ENCODE data around the gene ZNF397. TPM values are rescaled to one million over a fixed set of nuclear protein-coding genes. Genes with fewer than 3 reads are reported as not detected.

Gene ZNF397
- 27.6 and 30.3 TPM in 2 replicates for total RNA-seq
- long read RNA-seq, full-length matches to known transcripts, result 28 of 45 reads
- long read RNA-seq, partial matches to known transcripts, result 0 of 45 reads
- long read RNA-seq, other reads (novel, unspliced or antisense), result 17 of 45 reads

- Mint-ChIP-seq H3K4me3 (peak within 1 kb of the TSS; percentile 99), H3K4me1 (peaks cover 4% of the 10 kb centered on the region)
- no peak for TF ChIP-seq CTCF (conservative IDR thresholded peaks at IDR 0.05)
Observed at GRCh38 chr18:35240664-35241447, at the start of gene ZNF397. Gene ZNF397, plus strand, starts transcription at chr18:35241034. Its CDS starts 1,437 bp downstream, at chr18:35242471.

GRCh38 chr18:35191698-35192025 lies 49.2 kb upstream of the ZNF397 start:
- DNase-seq (ENCODE audit: low read depth, low spot score), result no peak
- no peak for TF ChIP-seq CTCF (conservative IDR thresholded peaks at IDR 0.05)
- no peaks in the 10 kb centered on the region for H3K27me3 Mint-ChIP-seq (ENCODE audit: low read depth)
- H3K9me3 Mint-ChIP-seq, result no peaks in the 10 kb centered on the region
- H3K4me1 Mint-ChIP-seq, result peaks cover 46% of the 10 kb centered on the region
- H3K27ac Mint-ChIP-seq (ENCODE audit: unreplicated experiment), result no peak overlapping the region
- no peak overlapping the region for H3K4me3 Mint-ChIP-seq
- H3K36me3 Mint-ChIP-seq (ENCODE audit: low read depth), result no peaks in the 10 kb centered on the region

More at GRCh38 chr18:35240664-35241447, at the start of gene ZNF397:
- Mint-ChIP-seq H3K27me3 (ENCODE audit: low read depth) (no peaks in the 10 kb centered on the region), H3K9me3 (peaks cover 11% of the 10 kb centered on the region), H3K36me3 (ENCODE audit: low read depth) (peaks cover 34% of the 10 kb centered on the region), H3K27ac (ENCODE audit: unreplicated experiment) (peak within 1 kb of the TSS; percentile 100)
- DNase-seq (ENCODE audit: low read depth, low spot score), result peak; percentile 95

GRCh38 chr18:35192415-35192814 lies 48.4 kb upstream of the ZNF397 start:
- H3K9me3 Mint-ChIP-seq, result no peaks in the 10 kb centered on the region
- TF ChIP-seq CTCF (conservative IDR thresholded peaks at IDR 0.05), result no peak
- H3K36me3 Mint-ChIP-seq (ENCODE audit: low read depth), result no peaks in the 10 kb centered on the region
- no peak for DNase-seq (ENCODE audit: low read depth, low spot score)
- no peak overlapping the region for H3K27ac Mint-ChIP-seq (ENCODE audit: unreplicated experiment)
- no peak overlapping the region for H3K4me3 Mint-ChIP-seq
- no peaks in the 10 kb centered on the region for H3K27me3 Mint-ChIP-seq (ENCODE audit: low read depth)
- peaks cover 46% of the 10 kb centered on the region for H3K4me1 Mint-ChIP-seq

- peaks cover 46% of the 10 kb centered on the region for H3K4me1 Mint-ChIP-seq
Observed at GRCh38 chr18:35193316-35193715, 47.5 kb upstream of the ZNF397 start.

GRCh38 chr18:35197296-35197695 lies 43.5 kb upstream of the ZNF397 start:
- no peaks in the 10 kb centered on the region for H3K9me3 Mint-ChIP-seq
- H3K27me3 Mint-ChIP-seq (ENCODE audit: low read depth), result no peaks in the 10 kb centered on the region
- H3K4me1 Mint-ChIP-seq, result peaks cover 13% of the 10 kb centered on the region
- no peak overlapping the region for H3K27ac Mint-ChIP-seq (ENCODE audit: unreplicated experiment)
- no peak for DNase-seq (ENCODE audit: low read depth, low spot score)
- no peak overlapping the region for H3K4me3 Mint-ChIP-seq
- no peaks in the 10 kb centered on the region for H3K36me3 Mint-ChIP-seq (ENCODE audit: low read depth)
- TF ChIP-seq CTCF (conservative IDR thresholded peaks at IDR 0.05), result no peak

More at GRCh38 chr18:35193316-35193715, 47.5 kb upstream of the ZNF397 start:
- Mint-ChIP-seq H3K9me3 (no peaks in the 10 kb centered on the region), H3K4me3 (no peak overlapping the region), H3K27me3 (ENCODE audit: low read depth) (no peaks in the 10 kb centered on the region), H3K27ac (ENCODE audit: unreplicated experiment) (no peak overlapping the region), H3K36me3 (ENCODE audit: low read depth) (no peaks in the 10 kb centered on the region)
- no peak for TF ChIP-seq CTCF (conservative IDR thresholded peaks at IDR 0.05)
- DNase-seq (ENCODE audit: low read depth, low spot score), result no peak
